Stimulated activated CD8-positive, alpha-beta memory T cell treated with anti-CD3 and anti-CD28 coated beads, Interleukin-4, amount 100 ng/mL, for 4 hours (primary cell): ENCODE results near the gene PLA2G1B.
A peak's percentile ranks its signal among the peaks of the same experiment; 100 is the strongest.
"Not testable (repeated sequence)": the region's sequence is repeated elsewhere in the genome, so short reads cannot be mapped to it uniquely, and the experiment has no call there.

ENCODE experiments used
- DNase-seq, 2 donors: peaks; one replicate each; pipeline ENCODE4 v3.0.0-alpha.2; 2020; ENCODE audit warnings: low read depth in 2 of 2, low spot score in 1 of 2

The PLA2G1B gene

DNA sequence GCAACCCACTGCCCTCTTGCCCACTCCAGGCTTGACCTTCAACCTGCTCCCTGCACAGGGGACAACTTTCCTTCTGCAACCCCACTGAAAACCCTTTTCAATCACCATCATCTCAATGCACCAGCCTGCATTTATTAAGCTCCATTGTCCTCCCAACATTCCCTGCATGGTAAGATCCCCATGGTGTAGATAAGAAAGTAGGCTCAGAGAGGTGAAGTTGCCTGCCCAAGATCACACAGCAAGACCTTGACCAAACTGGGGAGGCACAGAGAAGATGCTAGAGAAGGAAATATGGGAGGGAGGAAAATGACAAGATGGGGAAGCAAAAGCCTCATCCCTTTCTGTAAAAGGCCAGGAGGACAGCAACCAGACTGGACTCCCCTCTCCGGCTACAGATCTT lies 31.5 kb upstream of the PLA2G1B start:
- DNase-seq, result no peak

GRCh38 chr12:120358412-120359100 lies 31.0 kb upstream of the PLA2G1B start:
- no peak for DNase-seq

DNA sequence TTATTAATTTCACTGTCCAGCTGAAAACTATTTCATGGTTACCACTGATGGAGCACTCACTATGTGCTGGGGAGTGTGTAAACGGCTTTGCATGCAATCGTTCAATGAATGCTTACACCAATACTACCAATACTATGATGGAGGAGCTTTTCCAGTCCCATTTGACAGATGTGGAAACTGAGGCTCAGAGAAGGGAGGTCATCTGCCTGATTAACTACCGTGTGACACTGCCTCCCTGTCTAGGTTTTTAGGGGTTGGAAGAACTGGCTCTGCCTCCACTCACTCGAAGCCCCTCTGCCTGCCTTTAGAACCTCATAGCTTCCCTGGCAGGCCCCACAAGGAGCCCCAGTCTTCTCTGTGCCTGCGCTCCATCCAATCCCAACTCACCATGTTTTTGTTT lies 29.5 kb upstream of the PLA2G1B start:
- DNase-seq, result no peak

DNA sequence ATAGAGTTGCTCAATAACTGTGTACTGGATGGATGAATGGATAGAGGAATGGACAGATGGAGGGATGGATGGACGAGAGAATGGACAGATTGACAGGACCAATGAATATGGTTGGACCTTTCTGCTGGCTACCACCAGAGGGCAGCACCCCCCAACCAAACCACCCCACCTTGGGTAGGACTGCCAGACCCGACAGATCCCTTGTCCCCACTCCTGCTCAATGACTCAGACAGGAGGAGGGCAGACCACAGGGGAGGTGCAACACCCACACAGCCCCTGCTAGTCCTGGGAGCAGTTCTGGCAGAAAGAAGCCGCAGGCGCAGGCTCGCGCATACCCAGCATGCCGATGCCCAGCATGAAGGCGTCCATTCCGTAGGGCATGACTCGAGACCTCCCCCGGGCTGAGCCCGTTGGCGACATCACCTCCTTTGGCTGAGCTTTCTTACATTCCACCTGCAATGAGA lies 29.0 kb upstream of the PLA2G1B start:
- peak; percentile 56 to 68 for DNase-seq

DNA sequence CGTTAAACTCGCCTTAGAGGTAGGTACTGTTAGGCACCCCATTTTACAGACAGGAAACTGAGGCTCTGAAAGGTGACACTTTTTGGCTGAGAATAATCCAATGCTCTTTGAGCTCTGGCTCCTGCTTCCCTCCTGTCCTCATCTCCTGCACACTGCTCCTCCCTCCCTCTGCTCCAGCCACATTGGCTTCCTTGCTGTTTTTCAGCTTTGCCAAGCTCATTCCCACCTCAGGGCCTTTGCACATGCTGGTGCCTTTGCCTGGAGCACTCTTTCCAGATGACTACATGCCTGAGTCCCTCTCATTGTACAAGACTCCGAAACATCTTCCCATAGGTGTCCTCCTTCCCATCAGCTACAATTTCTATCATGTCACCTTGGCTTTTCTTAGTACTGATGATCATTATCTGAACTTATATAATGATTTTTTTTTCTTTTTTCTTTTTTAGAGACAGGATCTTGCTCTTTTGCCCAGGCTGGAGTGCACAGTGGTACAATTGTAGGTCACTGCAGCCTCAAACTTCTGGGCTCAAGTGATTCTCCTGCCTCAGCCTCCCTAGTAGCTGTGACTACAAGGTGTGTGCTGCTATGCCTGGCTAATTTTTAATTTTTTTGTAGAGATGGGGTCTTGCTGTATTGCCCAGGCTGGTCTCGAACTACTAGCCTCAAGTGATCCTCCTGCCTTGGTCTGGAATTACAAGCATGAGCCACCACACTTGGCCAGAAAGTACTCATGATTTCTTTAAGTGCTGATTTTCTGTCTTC lies 26.2 kb upstream of the PLA2G1B start:
- no peak for DNase-seq

DNA sequence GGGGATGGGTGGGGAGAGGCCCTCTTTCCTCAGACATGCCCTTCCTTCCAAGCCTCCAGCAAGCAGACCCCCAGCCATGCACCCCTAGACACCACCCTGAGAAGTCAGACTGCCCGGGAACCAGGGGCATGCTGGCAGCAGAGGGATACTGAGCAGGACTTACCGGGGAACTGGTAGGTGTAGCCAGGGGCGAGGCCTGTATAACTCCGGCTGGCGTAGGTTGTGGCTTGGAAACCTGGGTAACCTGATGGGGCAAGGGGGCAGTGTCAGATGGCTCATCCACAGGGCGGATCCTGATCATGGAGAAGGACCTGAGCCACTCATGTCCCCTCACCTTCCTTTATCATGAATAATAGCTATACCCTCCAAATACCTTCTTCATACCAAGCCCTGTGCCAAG lies 25.6 kb upstream of the PLA2G1B start:
- DNase-seq, result no peak

DNA sequence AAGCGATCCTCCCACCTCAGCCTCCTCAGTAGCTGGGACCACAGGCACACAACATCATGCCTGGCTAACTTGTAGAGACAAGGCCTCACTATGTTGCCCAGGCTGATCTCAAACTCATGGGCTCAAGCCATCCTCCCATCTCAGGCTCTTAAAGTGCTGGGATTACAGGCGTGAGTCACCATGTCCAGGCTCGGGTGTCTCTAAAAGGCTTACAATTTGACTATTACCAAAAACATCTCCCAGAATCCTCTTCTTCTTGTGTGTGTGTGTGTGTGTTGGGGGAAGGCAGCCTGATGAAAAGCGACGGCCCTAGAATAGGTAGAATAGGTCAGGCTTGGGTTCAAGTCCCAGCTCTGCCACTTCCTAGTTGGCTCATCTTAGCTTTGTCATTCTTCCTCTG lies 24.5 kb upstream of the PLA2G1B start:
- no peak for DNase-seq

GRCh38 chr12:120350576-120351350 lies 23.2 kb upstream of the PLA2G1B start:
- no peak for DNase-seq

DNA sequence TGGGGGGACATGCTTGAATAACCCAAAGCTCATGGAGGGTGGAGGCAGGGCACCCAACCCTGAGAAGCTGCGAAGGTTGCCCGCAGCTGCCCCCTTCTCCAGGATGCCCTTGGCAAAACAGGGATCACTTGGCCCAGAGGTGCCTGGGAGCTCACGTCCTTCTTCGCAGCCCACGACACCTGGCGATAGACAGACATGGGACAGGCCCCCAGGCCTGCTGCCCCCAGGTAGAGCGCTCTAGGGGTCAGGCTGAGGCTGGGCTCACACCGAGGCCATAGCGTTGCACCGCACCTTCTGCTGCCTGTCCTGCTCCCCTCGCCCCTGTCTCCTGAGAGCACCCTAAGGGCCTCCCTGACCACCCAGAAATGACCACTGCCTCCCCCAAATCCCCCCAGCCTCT lies 20.2 kb upstream of the PLA2G1B start:
- no peak for DNase-seq

DNA sequence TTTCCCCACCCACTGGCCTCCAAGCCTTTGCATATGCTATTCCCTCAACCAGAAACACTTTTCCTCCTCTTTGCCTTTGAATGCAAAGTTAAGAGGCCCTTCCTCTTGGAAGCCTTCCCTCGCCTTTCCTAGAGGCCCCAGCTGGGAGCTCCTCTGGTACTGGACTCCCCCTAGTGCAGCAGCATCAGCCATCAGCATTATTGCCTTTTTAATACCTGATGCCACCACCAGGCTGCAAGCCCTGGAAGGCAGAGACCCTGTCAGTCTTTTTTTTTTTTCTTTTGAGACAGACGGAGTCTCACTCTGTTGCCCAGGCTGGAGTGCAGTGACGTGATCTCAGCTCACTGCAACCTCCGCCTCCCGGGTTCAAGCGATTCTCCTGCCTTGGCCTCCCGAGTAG lies 19.1 kb upstream of the PLA2G1B start:
- no peak for DNase-seq

- no peak for DNase-seq
These were observed 18.5 kb upstream of the PLA2G1B start for GRCh38 chr12:120346031-120346430.

GRCh38 chr12:120343692-120344091 lies 16.1 kb upstream of the PLA2G1B start:
- no peak for DNase-seq

DNA sequence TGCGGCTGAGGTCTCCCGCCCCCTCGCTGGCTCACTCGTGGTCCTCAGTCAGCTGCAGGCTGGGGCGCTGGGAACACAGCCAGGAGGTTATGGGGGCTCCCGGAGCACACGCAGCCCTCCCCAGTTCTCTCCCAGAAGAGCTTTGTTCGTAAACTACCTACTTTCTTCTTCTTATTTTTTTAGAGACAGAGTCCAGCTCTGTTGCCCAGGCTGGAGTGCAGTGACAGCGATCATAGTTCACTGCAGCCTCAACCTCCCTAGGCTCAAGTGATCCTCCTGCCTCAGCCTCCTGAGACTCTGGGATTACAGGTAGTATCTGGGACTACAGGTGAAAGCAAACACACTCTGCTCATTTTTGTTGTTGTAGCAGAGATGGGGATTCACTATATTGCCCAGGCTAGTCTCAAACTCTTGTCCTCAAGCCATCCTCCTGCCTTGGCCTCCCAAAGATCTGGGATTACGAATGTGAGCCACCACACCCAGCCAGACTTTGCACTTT lies 15.5 kb upstream of the PLA2G1B start:
- no peak for DNase-seq

DNA sequence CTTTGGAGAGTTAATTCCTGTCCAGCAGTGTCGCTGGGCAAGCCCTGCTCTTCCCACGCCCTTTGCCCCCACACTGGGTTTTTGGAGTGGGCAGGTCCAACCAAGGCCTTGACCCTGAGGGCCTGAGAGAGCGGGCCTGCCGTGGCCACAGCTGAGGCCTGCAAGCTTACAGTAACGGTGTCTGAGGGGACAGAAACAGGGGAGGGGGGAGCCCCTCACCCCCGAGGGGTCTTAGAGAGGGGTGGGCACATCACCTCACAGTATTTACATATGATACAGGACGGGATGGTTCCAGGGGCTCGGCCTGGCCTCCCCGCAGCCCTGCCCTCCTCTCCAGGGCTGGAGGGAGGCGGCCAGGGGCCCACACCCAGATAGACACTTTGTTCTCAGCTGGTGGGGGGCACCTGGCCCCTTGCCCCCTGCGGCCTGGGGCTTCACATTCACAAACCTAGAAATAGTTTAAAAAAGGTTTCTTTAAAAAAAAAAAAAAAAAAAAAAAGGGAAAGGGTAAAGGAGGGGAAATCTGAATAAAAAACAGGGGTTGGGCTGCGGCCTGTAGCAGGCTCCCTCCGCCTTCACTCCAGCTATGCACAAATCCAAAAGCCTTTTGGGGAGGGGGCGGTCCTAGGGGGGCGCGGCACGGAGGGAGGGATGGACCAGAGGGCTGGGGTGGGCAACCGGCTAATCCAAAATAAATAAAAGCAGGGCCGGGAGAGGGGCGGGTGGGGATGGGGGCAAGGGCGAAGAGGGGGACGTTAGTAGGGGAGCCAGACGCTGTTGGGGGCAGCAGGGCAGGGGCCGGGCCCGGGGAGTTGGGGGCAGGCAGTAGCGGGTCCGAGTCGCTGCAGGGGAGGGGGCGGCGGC lies 14.8 kb upstream of the PLA2G1B start:
- DNase-seq, result no peak

DNA sequence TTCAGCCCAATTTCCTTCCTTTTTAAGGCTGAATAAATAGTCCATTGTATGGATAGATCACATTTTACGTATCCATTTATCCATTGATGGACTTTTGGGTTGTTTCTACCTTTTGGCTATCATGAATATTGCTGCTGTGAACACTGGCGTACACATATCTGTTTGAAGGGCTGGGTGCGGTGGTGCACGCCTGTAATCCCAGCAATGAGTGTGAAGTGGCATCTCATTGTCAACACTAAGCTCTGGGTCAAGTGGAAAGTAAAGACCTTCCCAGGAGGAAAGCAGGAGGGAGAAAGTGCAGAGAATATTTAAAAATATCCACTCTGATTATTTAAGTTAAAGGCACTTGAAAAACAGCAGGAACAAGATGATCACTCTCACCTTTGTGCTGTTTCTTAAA lies 11.7 kb upstream of the PLA2G1B start:
- no peak for DNase-seq

DNA sequence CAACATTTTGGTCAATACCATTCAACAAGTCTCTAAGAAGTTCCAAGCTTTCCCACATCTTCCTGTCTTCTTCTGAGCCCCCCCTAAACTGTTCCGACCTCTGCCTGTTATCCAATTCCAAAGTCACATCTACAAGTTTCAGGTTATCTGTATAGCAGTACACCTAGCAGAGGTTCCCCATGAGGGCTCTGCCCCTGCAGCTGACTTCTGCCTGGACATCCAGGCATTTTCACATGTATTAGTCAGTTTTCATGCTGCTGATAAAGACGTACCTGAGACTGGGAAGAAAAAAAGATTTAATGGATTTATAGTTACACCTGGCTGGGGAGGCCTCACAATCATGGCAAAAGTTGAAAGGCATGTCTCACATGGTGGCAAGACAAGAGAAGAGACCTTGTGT lies 10.2 kb upstream of the PLA2G1B start:
- no peak for DNase-seq

GRCh38 chr12:120336392-120336791 lies 8.8 kb upstream of the PLA2G1B start:
- not testable (repeated sequence) for DNase-seq

DNA sequence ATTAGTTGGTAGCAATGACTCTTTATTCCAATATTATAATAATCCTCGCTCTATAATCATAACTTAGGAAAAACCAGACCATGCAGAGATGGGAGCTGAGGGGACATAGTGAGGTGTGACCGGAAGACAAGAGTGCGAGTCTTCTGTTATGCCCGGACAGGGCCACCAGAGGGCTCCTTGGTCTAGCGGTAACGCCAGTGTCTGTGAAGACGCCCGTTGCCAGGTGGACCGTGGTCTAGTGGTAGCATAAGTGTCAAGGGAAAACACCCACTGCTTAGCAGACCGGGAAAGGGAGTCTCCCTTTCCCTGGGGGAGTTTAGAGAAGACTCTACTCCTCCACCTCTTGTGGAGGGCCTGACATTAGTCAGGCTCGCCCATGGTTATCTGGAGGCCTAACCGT lies 7.9 kb upstream of the PLA2G1B start:
- DNase-seq, result not testable (repeated sequence)

GRCh38 chr12:120332523-120332922 lies 4.9 kb upstream of the PLA2G1B start:
- no peak for DNase-seq

DNA sequence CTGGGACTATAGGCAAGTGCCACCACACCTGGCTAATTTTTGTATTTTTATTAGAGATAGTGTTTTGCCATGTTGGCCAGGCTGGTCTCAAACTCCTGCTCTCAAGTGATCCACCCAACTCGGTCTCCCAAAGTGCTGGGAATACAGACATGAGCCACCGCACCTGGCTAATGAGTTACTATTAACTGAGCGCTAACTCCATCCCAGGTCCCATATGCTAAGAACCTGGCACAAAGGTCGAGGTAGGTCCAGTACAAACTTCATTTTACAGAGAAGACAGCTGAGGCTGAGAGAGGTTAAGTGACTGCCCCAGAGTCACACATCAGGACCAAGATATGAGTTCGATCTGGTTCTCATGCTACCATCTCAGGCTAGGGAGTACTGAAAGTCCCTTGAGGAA lies 4.5 kb upstream of the PLA2G1B start:
- no peak for DNase-seq

- DNase-seq, result no peak
These were observed 3.8 kb upstream of the PLA2G1B start for GRCh38 chr12:120331390-120331789.
